Esophagus squamous epithelium (tissue), 4 donors: Measurements from ENCODE around the gene STK10.

Experiments
- POLR2A ChIP-seq, 4 donors: fragments of 450-650 bp; IDR thresholded peaks; one replicate each; pipeline ENCODE4 v1.6.1; 2017; ENCODE audit warnings: antibody characterized with exemption in 4 of 4, mild to moderate bottlenecking in 4 of 4, moderate library complexity in 3 of 4
- TF ChIP-seq, protein P1 (sequence below), 6 experiments: fragments of 450-650 bp in 4 of 6; fragments of 200-600 bp in 2 of 6; sonication (generic) in 2 of 6; IDR thresholded peaks; one replicate each; pipeline ENCODE4 v1.5.1; 2016 to 2019; ENCODE audit warnings: antibody characterized with exemption in 6 of 6, mild to moderate bottlenecking in 4 of 6, moderate library complexity in 4 of 6

DNA sequence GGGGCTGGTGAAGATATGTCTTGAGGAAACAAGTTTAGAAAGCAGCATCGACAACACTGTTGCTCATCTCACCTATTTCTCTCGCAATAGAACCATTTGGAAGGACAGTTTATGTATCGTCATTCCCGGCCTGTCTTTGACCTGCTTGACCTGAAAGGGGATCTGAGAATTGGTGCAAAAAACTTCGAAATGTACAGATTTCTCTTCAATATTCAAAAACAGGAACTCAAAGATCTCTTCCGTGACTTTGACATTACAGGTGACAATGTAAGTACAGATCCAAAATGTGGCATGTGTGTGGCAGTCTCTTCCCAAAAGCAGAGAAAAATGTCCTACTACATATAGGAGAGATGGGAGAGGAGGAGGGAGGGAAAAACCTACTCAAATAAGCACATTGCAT is 12.5 kb upstream of the STK10 start:
- TF ChIP-seq, protein P1, sequence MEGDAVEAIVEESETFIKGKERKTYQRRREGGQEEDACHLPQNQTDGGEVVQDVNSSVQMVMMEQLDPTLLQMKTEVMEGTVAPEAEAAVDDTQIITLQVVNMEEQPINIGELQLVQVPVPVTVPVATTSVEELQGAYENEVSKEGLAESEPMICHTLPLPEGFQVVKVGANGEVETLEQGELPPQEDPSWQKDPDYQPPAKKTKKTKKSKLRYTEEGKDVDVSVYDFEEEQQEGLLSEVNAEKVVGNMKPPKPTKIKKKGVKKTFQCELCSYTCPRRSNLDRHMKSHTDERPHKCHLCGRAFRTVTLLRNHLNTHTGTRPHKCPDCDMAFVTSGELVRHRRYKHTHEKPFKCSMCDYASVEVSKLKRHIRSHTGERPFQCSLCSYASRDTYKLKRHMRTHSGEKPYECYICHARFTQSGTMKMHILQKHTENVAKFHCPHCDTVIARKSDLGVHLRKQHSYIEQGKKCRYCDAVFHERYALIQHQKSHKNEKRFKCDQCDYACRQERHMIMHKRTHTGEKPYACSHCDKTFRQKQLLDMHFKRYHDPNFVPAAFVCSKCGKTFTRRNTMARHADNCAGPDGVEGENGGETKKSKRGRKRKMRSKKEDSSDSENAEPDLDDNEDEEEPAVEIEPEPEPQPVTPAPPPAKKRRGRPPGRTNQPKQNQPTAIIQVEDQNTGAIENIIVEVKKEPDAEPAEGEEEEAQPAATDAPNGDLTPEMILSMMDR (IDR thresholded peaks at IDR 0.05): no peak
- no peak for TF ChIP-seq POLR2A (IDR thresholded peaks at IDR 0.05)
